22Rv1 (cell line): ENCODE measurements around the gene SLC15A5.

ENCODE experiments used
- CTCF ChIP-seq: fragments of 450-650 bp; IDR thresholded peaks from 2 replicates; pipeline ENCODE4 v1.5.1; 2017; ENCODE audit warnings: mild to moderate bottlenecking
- ZFX ChIP-seq: fragments of 450-650 bp; IDR thresholded peaks from 2 replicates; pipeline ENCODE4 v1.6.1; 2017; ENCODE audit warnings: antibody characterized with exemption, borderline replicate concordance

GRCh38 chr12:16183541-16183940, 93.9 kb downstream of the SLC15A5 start:
- TF ChIP-seq CTCF, result no peak
- TF ChIP-seq ZFX, result no peak
